ENCODE measurements around the gene LY6G5C.
A peak's percentile ranks its signal among the peaks of the same experiment; 100 is the strongest.

DNA sequence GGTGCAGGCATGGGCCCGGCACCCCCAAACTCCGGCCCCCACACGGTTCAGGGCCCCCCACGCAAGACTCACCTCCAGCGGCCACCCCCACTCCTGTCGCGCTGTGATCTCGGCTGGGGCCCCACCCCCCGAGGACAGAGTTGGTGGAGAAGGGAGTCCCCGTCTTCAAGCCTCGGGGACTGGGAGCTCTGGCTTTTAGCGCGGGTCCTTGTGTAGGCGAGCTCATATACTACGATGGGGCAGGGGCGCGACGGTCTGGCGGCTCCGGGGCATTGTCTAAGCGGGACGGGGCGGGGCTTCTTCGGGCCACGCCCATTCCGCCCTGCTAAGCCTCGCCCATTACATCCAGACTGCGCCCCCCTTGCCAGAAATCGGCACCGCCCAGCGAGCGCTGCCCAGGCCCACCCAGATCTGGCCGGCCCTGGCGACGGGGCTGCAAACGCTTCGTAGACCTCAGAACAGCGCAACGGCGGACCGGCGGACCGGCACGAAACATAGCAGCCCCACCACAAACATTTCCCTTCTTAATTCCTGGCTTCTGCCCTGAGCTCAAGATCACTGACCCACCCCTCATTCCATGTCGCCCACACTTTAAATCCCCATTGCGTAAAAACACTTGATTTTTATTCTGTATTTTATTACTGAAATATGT lies 49.2 kb upstream of the LY6G5C start:
- TF ChIP-seq, protein P1, sequence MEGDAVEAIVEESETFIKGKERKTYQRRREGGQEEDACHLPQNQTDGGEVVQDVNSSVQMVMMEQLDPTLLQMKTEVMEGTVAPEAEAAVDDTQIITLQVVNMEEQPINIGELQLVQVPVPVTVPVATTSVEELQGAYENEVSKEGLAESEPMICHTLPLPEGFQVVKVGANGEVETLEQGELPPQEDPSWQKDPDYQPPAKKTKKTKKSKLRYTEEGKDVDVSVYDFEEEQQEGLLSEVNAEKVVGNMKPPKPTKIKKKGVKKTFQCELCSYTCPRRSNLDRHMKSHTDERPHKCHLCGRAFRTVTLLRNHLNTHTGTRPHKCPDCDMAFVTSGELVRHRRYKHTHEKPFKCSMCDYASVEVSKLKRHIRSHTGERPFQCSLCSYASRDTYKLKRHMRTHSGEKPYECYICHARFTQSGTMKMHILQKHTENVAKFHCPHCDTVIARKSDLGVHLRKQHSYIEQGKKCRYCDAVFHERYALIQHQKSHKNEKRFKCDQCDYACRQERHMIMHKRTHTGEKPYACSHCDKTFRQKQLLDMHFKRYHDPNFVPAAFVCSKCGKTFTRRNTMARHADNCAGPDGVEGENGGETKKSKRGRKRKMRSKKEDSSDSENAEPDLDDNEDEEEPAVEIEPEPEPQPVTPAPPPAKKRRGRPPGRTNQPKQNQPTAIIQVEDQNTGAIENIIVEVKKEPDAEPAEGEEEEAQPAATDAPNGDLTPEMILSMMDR (IDR thresholded peaks at IDR 0.05; ENCODE audit: extremely low read depth in 1 of 2, insufficient read depth in 1 of 2, low read depth in 1 of 2, low read length in 2 of 2): peak in 1 of 2 donors; percentile 6
- TF ChIP-seq MYC (IDR thresholded peaks at IDR 0.05; ENCODE audit: low read depth, low read length) (no peak), GATA2 (IDR thresholded peaks at IDR 0.05; ENCODE audit: insufficient read depth, insufficient read length, low read depth, low read length) (no peak), POLR2A (IDR thresholded peaks at IDR 0.05; ENCODE audit: low read depth, low read length) (peak; percentile 97), EZH2 (IDR thresholded peaks at IDR 0.05; ENCODE audit: borderline replicate concordance, low read depth, low read length, severe bottlenecking) (no peak)
- TF ChIP-seq, protein P2, sequence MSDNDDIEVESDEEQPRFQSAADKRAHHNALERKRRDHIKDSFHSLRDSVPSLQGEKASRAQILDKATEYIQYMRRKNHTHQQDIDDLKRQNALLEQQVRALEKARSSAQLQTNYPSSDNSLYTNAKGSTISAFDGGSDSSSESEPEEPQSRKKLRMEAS (IDR thresholded peaks at IDR 0.05; ENCODE audit: insufficient read depth, insufficient read length): no peak

Measured in endothelial cell of umbilical vein (primary cell).